Ovary (tissue), 9 donors: ENCODE results near the gene CABLES1. TPM values are rescaled to one million over a fixed set of nuclear protein-coding genes. Genes with fewer than 3 reads are reported as not detected.

Experiments
- DNase-seq, 5 donors: peaks; one replicate each; pipeline ENCODE4 v3.0.0-alpha.2; 2019 to 2020
- H3K27ac ChIP-seq, 2 donors: fragments of 200-600 bp; one replicate each; pipeline versions ENCODE4 v1.5.1 to v1.8.0; 2019 to 2022
- H3K27me3 ChIP-seq: fragments of 200-600 bp; one replicate; pipeline ENCODE4 v1.8.0; 2022
- H3K36me3 ChIP-seq: fragments of 200-600 bp; sonication (generic); one replicate; pipeline ENCODE4 v1.5.1; 2019
- H3K4me1 ChIP-seq: one replicate; pipeline ENCODE4 v1.8.1; 2013; ENCODE audit warnings: mild to moderate bottlenecking, moderate library complexity; ENCODE audit not compliant: insufficient read depth
- H3K4me3 ChIP-seq: fragments of 200-600 bp; sonication (generic); one replicate; pipeline ENCODE4 v1.5.1; 2017
- H3K9me3 ChIP-seq, 2 donors: fragments of 200-600 bp in 1 of 2; sonication (generic) in 1 of 2; one replicate each; pipeline versions ENCODE4 v1.5.1 to v1.8.1; 2013 to 2019; ENCODE audit warnings: mild to moderate bottlenecking in 1 of 2, moderate library complexity in 1 of 2
- CTCF ChIP-seq, 3 donors: fragments of 450-650 bp in 2 of 3; fragments of 200-600 bp in 1 of 3; IDR thresholded peaks; one replicate each; pipeline versions ENCODE4 v1.5.1 to v1.8.0; 2016 to 2022; ENCODE audit warnings: antibody characterized with exemption in 3 of 3, mild to moderate bottlenecking in 1 of 3
- EP300 ChIP-seq: sonication (generic); formaldehyde crosslinking; IDR thresholded peaks from one replicate; pipeline ENCODE4 v1.6.1; 2017; ENCODE audit warnings: antibody characterized with exemption
- POLR2A ChIP-seq: fragments of 450-650 bp; IDR thresholded peaks from one replicate; pipeline ENCODE4 v1.6.1; 2017; ENCODE audit warnings: antibody characterized with exemption, mild to moderate bottlenecking, moderate library complexity
- WGBS, 3 donors: extraction: QIAGEN DNeasy Blood & Tissue Kit in 1 of 3; methylation state at CpG; one replicate each; pipeline versions ENCODE4 v1.1.5 to v1.1.7; 2013 to 2017; 5-methylcytosine and 5-hydroxymethylcytosine counted together
- intact Hi-C, 4 donors: fragments of 100-400 bp; cut with DNase I; formaldehyde crosslinking; loops; one replicate each; pipeline versions ENCODE4 v1.11.0 to v1.15.1; 2022 to 2023
- polyA plus RNA-seq, 2 donors: library from polyadenylated mRNA; stranded (reverse); fragments of 200-250 nt in 1 of 2; fragments of 350-450 nt in 1 of 2; fragmentation: Illumina TruSeq in 1 of 2; extraction: RNeasy Lipid Tissue Mini Kit (QIAGEN cat#74804) in 1 of 2; gene quantifications; one replicate each; pipeline ENCODE4 v1.2.3, GENCODE V29; 2013 to 2014
- total RNA-seq, 7 donors: library from RNA; depleted of rRNA in 2 of 7; stranded (reverse); fragments of >200 nt in 2 of 7; fragmentation: NEBNext Ultra II Directional in 3 of 7; extraction: Animal tissue kit (Norgen Biotek cat#: 25700) in 3 of 7; gene quantifications; one replicate each; pipeline versions ENCODE4 v1.1.0 to v1.2.4, GENCODE V29; 2016 to 2023
- donor health status: DM: no; HTN: no; CAD: no; lungs with moderate emphysema.
- donor health status: DM: no; HTN: no; CAD: no.
- donor health status: Bipolar disorder and iron deficiency.
- donor health status: DM: yes; HTN: yes; CAD: no.
- donor health status: DM: no; HTN: no; CAD: no.
- donor health status: DM: yes; HTN: yes; CAD: no.

CABLES1 gene
- total and polyA plus RNA-seq, 9 donors, result 2.6 to 8.9 (median 5.3) TPM

- Histone ChIP-seq H3K27ac (no peak overlapping the region), H3K9me3 (no peaks in the 10 kb centered on the region), H3K36me3 (no peaks in the 10 kb centered on the region), H3K4me1 (peaks cover 3% of the 10 kb centered on the region), H3K27me3 (no peaks in the 10 kb centered on the region), H3K4me3 (no peak overlapping the region)
- TF ChIP-seq CTCF (IDR thresholded peaks at IDR 0.05) (no peak), POLR2A (no peak), EP300 (no peak)
- DNase-seq, result no peak
- intact Hi-C loops, result no loop called here
- WGBS, 3 donors, result 85 to 90% (median 86%) methylated on average over 5 of the region's 5 CpGs
Measured at GRCh38 chr18:23198217-23198845, 63.0 kb downstream of the CABLES1 start.

- WGBS, 3 donors, result 88 to 90% (median 90%) methylated on average over 8 of the region's 8 CpGs
- intact Hi-C loops, result no loop called here
- no peak overlapping the region for H3K4me3 ChIP-seq
- TF ChIP-seq CTCF (IDR thresholded peaks at IDR 0.05) (no peak), POLR2A (no peak), EP300 (no peak)
- no peaks in the 10 kb centered on the region for H3K36me3 ChIP-seq
- DNase-seq, result no peak
- H3K27me3 ChIP-seq, result no peaks in the 10 kb centered on the region
- no peaks in the 10 kb centered on the region for H3K4me1 ChIP-seq
- H3K9me3 ChIP-seq, result no peaks in the 10 kb centered on the region
- no peak overlapping the region for H3K27ac ChIP-seq
Measured at GRCh38 chr18:23200756-23201155, 65.5 kb downstream of the CABLES1 start.

- TF ChIP-seq CTCF (IDR thresholded peaks at IDR 0.05) (no peak), EP300 (no peak), POLR2A (no peak)
- Histone ChIP-seq H3K9me3 (no peaks in the 10 kb centered on the region), H3K4me3 (no peak overlapping the region), H3K27me3 (no peaks in the 10 kb centered on the region), H3K27ac (no peak overlapping the region), H3K4me1 (no peaks in the 10 kb centered on the region), H3K36me3 (no peaks in the 10 kb centered on the region)
- 96 to 97% (median 97%) methylated on average over 10 of the region's 10 CpGs for WGBS, 3 donors
- no peak for DNase-seq
- intact Hi-C loops, result no loop called here
Measured at GRCh38 chr18:23201741-23202140, 66.5 kb downstream of the CABLES1 start.

- no peak for DNase-seq
- H3K36me3 ChIP-seq, result no peaks in the 10 kb centered on the region
- no peak overlapping the region for H3K27ac ChIP-seq
- no peaks in the 10 kb centered on the region for H3K27me3 ChIP-seq
- WGBS, 3 donors, result 96 to 97% (median 96%) methylated on average over 15 of the region's 15 CpGs
- no peak for TF ChIP-seq CTCF (IDR thresholded peaks at IDR 0.05)
- no peak for TF ChIP-seq EP300
- no peak for TF ChIP-seq POLR2A
- no peaks in the 10 kb centered on the region for H3K4me1 ChIP-seq
- intact Hi-C loops, result no loop called here
- no peaks in the 10 kb centered on the region for H3K9me3 ChIP-seq
- no peak overlapping the region for H3K4me3 ChIP-seq
Measured at GRCh38 chr18:23203891-23204432, 68.7 kb downstream of the CABLES1 start.
